NB4 (cell line): ENCODE measurements around the gene CDC20.
A peak's percentile ranks its signal among the peaks of the same experiment; 100 is the strongest.

Experiments
- TF ChIP-seq, protein P1 (sequence below): IDR thresholded peaks from one replicate; pipeline ENCODE4 v1.5.1; 2012; ENCODE audit warnings: low read depth, low read length
- TF ChIP-seq, protein P2 (sequence below): IDR thresholded peaks from 2 replicates; pipeline ENCODE4 v1.6.1; 2011; ENCODE audit warnings: low read depth, low read length

DNA sequence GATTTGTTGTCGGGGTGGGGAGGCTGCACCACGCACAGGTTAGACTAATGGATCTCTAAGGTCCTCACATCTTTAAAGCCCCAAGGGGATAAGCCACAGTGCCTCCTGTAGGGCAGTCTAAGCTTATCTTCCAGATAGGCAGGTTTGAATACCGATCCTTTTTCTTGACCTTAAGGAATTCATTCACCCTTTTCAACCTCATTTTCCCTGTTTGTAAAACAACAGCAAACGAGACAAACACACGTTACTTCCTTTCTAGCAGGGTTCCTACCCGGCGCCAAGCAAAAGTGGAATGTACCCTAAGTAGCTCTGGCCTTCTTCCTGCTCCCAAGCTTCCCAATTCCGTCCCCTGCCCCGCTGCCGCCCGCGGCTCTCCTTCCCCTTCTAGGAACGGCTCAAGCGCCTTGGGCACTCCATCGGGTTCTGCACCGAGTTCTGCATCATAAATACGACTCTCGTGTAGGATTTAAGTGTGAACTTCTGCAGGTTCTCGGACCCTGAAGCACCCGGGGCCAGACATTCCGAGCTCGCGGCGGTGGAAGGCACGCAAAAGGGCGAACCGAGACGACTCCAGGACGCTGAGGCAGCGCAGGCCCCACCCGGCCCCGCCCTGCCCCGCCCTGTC, 548 bp upstream of the CDC20 start:
- TF ChIP-seq, protein P1, sequence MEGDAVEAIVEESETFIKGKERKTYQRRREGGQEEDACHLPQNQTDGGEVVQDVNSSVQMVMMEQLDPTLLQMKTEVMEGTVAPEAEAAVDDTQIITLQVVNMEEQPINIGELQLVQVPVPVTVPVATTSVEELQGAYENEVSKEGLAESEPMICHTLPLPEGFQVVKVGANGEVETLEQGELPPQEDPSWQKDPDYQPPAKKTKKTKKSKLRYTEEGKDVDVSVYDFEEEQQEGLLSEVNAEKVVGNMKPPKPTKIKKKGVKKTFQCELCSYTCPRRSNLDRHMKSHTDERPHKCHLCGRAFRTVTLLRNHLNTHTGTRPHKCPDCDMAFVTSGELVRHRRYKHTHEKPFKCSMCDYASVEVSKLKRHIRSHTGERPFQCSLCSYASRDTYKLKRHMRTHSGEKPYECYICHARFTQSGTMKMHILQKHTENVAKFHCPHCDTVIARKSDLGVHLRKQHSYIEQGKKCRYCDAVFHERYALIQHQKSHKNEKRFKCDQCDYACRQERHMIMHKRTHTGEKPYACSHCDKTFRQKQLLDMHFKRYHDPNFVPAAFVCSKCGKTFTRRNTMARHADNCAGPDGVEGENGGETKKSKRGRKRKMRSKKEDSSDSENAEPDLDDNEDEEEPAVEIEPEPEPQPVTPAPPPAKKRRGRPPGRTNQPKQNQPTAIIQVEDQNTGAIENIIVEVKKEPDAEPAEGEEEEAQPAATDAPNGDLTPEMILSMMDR: peak; percentile 52
- TF ChIP-seq, protein P2, sequence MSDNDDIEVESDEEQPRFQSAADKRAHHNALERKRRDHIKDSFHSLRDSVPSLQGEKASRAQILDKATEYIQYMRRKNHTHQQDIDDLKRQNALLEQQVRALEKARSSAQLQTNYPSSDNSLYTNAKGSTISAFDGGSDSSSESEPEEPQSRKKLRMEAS: no peak
